NCI-H1092 treated with DMSO at 0.1 percent for 48 hours (cell line): ENCODE results near the gene CCDC158.

ENCODE experiments used
- DNase-seq: peaks from one replicate; lab custom pipeline; 2025; lab: John Stamatoyannopoulos, UW

Gene CCDC158

DNA sequence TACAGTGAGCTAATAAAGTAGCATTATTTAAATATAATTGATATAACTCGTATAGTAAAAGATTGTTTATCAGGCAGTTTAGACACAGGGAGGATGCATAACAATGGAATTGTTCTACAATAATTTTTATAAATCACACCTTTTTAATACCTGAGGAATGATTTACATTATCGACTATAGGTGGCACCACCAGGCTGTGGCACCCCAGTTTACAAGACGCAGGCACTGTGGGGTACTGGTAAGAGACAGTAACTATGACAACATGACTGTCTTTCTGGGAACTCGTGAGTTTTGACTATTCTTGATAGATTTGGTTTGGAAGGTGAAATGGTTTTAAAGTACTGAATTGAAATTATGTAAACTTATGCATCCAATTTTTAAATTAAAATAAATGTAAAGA lies 141.5 kb downstream of the CCDC158 start:
- DNase-seq, result no peak

DNA sequence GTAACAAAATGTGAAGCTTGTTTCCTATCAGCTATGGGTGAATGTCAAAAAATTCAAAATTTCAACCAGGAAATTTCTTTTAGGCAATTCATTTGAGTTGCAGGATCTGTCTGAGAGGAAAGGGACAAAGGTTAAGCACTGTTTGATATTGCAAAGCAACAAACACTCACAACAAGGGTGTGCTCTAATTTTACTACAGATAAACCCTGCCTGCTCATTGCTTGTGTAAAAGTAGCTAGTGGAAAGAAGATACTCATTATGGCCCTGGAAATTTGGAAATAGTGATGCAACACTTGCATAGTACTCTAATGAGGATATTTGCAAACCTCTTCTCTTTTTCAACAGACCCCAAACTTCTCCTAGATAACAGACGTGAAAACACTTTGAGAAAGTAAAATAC lies 142.4 kb downstream of the CCDC158 start:
- no peak for DNase-seq

DNA sequence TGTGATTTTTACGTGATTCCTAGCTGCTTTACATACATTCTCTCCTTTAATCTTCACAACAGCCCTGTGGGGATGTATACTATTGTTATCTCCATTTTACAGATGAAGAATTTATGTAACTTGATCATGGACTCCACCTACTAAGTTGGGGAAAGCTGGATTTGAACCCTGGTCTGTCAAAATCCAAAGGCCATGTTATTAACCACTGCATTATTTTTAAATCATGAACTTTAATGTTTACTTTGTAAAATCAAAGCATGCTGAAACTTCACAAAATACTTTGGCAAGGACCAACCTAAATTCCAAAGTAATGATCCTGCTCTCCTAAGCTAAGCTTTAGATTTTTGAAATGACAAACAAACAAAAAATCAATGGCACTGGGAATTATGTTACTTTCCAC lies 143.3 kb downstream of the CCDC158 start:
- no peak for DNase-seq

DNA sequence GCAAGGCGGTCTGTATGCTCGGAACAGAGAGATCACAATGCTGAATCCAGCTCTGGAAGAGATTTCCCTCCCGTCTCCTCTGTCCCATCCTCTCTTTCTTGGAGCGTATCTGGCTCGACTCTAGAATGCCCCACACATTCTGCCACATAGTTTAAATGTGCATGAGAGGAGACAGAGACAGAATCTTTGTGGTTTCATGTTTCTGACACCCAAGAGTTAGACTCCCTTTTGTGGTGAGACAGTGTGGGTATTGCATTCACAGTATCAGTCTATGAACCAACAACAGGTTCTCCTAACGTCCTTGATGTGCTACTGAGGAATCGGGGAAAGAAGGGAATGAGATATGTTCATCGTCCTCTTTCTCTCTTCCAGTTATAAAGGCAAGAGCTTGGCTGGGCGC lies 144.1 kb downstream of the CCDC158 start:
- DNase-seq, result no peak

DNA sequence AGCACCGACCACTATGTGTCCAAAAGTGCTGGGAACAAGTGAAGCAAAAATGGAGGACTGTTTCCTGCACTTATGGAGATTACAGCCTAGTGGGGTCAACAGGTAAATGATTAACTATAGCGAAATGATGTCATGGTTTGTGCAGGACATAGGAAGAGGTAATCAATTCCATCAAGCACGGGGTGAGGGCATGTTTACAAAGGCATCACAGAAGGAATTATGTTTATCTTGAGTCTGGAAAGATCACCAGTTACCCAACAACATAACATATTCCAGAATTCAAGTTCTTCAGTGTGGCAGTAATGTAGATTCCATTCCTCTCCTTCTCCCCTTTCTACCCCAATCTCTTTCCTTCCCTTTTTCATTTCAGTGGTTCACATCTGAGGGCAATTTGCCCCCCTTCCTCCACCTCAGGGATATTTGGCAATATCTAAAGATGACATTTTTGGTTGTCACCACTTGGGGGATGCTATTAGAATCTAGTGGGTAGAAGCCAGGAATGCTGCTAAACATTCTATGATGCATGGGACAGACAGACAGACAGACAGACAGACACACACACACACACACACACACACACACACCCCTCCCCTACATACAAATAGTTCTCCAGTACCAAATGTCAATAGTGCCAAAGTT lies 145.3 kb downstream of the CCDC158 start:
- no peak for DNase-seq

DNA sequence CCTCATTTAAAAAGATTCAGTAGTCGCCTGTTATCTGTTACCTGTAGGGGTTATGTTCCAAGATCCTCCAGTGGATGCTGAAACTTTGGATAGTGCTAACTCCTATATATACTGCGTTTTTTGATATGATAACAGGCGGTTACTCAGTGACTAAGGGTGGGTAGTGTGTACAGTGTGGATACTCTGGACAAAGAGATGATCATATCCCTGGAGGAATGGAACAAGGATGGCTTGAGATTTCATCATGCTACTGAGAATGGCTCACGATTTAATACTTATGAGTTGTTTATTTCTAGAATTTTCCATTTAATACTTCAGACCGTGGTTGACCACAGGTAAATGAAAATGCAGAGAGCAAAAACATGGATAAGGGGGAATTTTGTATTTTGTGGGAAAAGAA lies 147.9 kb downstream of the CCDC158 start:
- DNase-seq, result no peak

DNA sequence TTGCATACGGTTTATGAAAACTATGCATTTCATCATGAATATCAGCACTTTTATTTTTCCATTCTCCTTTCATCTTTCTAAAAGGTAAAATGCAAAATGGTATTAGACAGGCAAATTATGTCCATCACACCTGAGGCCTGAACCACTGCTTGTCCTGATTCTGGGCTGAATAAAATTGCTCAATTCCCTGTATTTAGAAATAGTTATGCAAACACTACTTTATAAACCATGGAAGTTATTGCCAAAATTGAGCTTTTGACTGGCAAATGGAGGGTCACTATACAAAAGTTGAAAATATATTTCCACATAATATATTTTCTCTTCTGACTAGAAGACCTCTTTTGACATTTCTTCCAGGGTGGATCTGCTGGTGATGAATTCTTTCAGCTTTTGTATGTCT lies 148.4 kb downstream of the CCDC158 start:
- no peak for DNase-seq

DNA sequence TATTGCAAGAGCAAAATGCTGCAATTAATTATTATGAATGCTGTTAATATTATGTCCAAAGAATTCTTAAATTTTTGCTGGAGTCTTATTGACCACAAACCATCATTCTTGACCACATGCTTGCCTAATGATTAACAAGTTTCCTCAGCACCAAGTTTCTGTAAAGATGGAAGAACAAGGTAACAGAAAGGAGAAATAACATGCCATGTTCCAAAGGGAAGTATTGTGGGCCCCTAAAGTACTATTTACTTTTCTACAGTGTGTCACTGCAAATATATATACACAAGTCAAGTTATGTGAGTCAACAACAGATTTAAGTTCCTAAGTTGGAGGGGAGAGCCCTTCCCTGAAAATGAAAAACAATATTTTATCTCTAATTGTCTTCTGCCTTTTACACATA lies 148.9 kb downstream of the CCDC158 start:
- DNase-seq, result no peak

DNA sequence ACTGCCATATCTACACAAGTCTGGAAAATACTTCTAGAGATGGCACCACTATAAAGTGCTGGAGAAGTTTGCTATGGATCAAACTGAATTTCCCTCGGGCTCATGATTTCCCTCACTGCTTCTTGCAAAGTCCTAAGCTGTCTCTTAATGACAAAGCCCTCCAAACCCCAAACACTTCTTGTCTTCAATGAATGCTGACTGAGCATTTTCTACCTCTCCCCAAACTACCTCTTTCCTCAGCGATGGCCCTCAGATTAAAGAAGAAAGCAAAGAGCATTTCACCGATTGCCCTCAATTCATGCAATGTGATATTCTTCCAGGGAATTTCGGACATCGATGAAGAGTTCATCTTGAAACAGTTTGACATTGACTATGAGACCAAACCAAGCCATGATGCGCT lies 149.7 kb downstream of the CCDC158 start:
- no peak for DNase-seq

DNA sequence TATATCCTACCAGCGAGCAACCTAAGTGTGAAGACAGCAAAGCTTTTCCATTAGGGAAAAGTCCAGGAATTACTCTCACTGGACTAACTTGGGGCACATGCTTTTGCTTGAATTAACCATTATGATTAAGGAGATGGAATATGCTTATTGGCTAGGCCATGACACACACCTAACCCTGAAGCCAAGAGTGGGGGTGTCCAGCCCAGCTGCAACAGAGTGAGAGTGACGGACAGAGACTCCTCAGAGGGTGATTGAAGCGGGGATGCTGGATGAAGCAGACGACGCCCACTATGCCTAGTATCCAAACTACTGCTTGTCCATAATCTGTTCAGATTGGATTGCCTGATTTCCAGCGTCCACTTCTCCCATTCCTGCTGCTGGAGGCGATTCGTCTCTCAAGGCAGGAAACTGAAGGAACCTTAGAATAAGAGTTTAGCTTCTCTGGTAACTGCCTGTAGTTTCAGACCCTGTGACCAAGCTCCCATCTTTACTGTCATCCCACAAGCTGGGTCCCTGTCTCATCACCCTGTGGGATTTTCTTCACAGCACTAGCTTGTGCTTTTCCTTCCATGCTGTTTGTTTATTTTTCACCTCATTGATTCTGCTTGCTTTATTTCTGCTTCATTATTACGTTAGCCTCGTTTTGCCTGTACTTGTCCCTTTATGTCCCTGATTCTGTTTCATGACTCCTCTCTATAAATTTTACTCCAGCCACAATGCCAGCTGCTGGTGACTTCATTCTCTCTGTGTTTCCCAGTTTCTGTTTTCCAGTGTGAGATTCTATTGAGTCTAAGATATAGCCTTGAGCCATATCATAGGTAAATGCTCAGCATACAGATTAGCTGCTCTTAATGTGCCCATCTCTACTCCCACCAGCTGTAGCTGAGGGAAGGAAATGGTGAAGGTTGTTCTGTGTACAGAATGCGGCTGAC lies 150.4 kb downstream of the CCDC158 start:
- DNase-seq, result no peak

DNA sequence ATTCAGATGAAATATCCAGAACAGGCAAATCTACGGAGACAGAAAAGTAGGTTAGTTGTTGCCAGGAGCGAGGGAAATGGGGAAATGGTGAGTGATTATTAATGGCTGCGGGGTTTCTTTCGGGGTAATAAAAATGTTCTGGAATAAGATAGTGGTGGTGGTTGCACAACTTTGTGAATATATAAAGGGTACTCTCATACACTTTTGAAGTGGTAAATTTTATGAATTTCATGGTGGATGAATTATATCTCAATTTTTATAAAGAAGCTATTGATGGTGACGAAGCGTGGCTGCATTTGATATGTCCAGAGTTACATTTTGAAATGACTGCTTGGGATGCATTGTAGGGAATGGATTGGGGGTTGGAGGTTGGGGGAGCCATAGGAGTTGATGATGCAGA lies 153.1 kb downstream of the CCDC158 start:
- no peak for DNase-seq

DNA sequence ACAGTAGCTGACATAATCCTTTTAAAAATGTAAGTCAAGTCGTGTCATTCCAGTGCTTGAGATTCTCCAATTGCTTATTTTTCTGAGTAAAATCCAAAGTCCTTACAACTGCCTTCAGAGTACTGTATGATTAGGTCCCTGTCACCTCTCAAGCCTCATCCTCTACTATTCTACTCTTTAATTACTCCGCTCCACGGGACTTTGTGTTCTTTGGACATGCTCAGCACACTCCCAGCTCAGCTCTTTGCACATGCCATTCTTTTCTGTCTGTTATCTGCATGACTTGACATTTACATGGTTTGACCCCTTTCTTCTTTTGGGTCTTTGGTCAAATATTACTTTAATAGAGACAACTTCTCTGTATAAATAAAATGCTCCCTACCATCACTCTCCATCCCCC lies 154.3 kb downstream of the CCDC158 start:
- DNase-seq, result no peak

DNA sequence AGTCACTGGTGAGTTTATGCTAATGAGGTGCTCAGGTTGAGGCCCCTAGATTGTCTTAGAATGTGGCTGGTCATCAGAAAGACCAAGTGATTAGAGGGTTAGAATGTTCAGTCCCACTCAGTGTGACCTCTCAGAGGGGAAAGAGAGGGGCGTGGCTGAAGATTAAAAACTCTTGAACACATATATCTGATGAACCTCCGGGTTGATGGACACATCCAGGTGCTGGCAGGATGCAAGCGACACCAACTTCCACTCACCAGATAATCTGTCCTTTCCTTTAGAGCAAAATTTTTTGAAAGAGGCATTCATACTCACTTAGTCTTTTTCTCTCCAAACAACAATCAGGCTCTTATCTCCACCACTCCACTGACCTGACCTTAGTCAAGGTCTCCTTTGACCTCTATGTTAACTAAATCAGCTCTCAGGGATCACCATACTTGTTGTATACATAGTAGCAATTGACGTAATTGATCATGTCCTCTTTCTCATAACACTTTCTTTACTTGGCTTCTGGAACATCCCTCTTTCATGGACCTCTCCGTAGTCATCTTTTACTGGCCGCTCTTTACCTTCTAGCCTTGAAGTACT lies 155.2 kb downstream of the CCDC158 start:
- no peak for DNase-seq
